GM23338 (cell line): ENCODE data around the gene DCLRE1C. TPM values are rescaled to one million over a fixed set of nuclear protein-coding genes. Genes with fewer than 3 reads are reported as not detected.

Source experiments
- ATAC-seq: fragments of 200-7000 bp; cut with Tn5 transposase; 3 replicates; pipeline ENCODE4 v1.9.1; 2020
- DNase-seq: peaks from one replicate; pipeline ENCODE4 v3.0.0-alpha.2; 2015; ENCODE audit warnings: low spot score
- H2AFZ ChIP-seq: fragments of 200-600 bp; sonication (generic); 2 replicates; pipeline ENCODE4 v1.8.0; 2016; ENCODE audit warnings: antibody characterized with exemption, mild to moderate bottlenecking, moderate library complexity
- H3F3A ChIP-seq: fragments of 200-600 bp; sonication (generic); replicated peaks from 2 replicates; pipeline ENCODE4 v1.8.0; 2017; ENCODE audit warnings: antibody characterized with exemption, mixed run types, low read depth
- H3K27ac ChIP-seq: fragments of 200-600 bp; sonication (generic); 2 replicates; pipeline ENCODE4 v1.6.1; 2016; ENCODE audit warnings: low read depth
- H3K27me3 ChIP-seq: fragments of 200-600 bp; sonication (generic); 2 replicates; pipeline ENCODE4 v1.8.0; 2016; ENCODE audit warnings: mild to moderate bottlenecking, mixed run types, moderate library complexity; ENCODE audit not compliant: insufficient read depth
- H3K36me3 ChIP-seq: fragments of 200-600 bp; sonication (generic); 2 replicates; pipeline ENCODE4 v1.8.0; 2016; ENCODE audit warnings: mild to moderate bottlenecking; ENCODE audit not compliant: insufficient read depth
- H3K4me1 ChIP-seq: fragments of 200-600 bp; sonication (generic); 2 replicates; pipeline ENCODE4 v1.8.0; 2016; ENCODE audit warnings: mild to moderate bottlenecking, moderate library complexity; ENCODE audit not compliant: insufficient read depth
- H3K4me2 ChIP-seq: fragments of 200-600 bp; sonication (generic); 2 replicates; pipeline ENCODE4 v1.7.1; 2017; ENCODE audit warnings: mixed run types
- H3K4me3 ChIP-seq: fragments of 200-600 bp; sonication (generic); 2 replicates; pipeline ENCODE4 v1.6.1; 2016; ENCODE audit warnings: mixed run types
- H3K79me2 ChIP-seq: fragments of 200-600 bp; sonication (generic); replicated peaks from 2 replicates; pipeline ENCODE4 v1.8.0; 2017; ENCODE audit warnings: mild to moderate bottlenecking; ENCODE audit not compliant: insufficient read depth
- H3K9me2 ChIP-seq: fragments of 200-600 bp; sonication (generic); 2 replicates; pipeline ENCODE4 v1.8.0; 2017; ENCODE audit not compliant: insufficient read depth
- H4K20me1 ChIP-seq: fragments of 200-600 bp; sonication (generic); replicated peaks from 2 replicates; pipeline ENCODE4 v1.8.0; 2017; ENCODE audit warnings: mild to moderate bottlenecking; ENCODE audit not compliant: insufficient read depth
- H3K27ac Mint-ChIP-seq: 2 replicates; pipeline ENCODE4 v1.8.0; 2020; ENCODE audit warnings: inconsistent platforms, mild to moderate bottlenecking, moderate library complexity, mixed read lengths
- H3K27me3 Mint-ChIP-seq: 3 replicates; pipeline ENCODE4 v1.8.0; 2022; ENCODE audit warnings: low read depth, mild to moderate bottlenecking, moderate library complexity, mixed read lengths, inconsistent platforms; ENCODE audit not compliant: insufficient read depth, poor library complexity
- H3K36me3 Mint-ChIP-seq: 3 replicates; pipeline ENCODE4 v1.8.0; 2021; ENCODE audit warnings: low read depth, mild to moderate bottlenecking, inconsistent platforms, moderate library complexity, mixed read lengths
- H3K4me1 Mint-ChIP-seq: 3 replicates; pipeline ENCODE4 v1.8.0; 2020; ENCODE audit warnings: mild to moderate bottlenecking, inconsistent platforms, mixed read lengths
- H3K4me3 Mint-ChIP-seq: 3 replicates; pipeline ENCODE4 v1.8.0; 2021; ENCODE audit warnings: moderate library complexity, mild to moderate bottlenecking, inconsistent platforms, mixed read lengths
- H3K9me3 Mint-ChIP-seq: 3 replicates; pipeline ENCODE4 v1.8.0; 2020; ENCODE audit warnings: moderate library complexity, mild to moderate bottlenecking, inconsistent platforms, mixed read lengths
- CREB1 ChIP-seq: fragments of 250-450 bp; sonication (Bioruptor Pico); IDR thresholded peaks from 2 replicates; pipeline ENCODE4 v1.5.0; 2020; ENCODE audit warnings: low read depth, mild to moderate bottlenecking, moderate library complexity
- EZH2 ChIP-seq: fragments of 200-600 bp; sonication (generic); IDR thresholded peaks from one replicate; pipeline ENCODE4 v1.8.0; 2017; ENCODE audit warnings: antibody characterized with exemption, mild to moderate bottlenecking, low read depth; ENCODE audit not compliant: unreplicated experiment
- EZH2phosphoT487 ChIP-seq: fragments of 200-600 bp; sonication (generic); IDR thresholded peaks from one replicate; pipeline ENCODE4 v1.8.1; 2018; ENCODE audit warnings: antibody characterized with exemption; ENCODE audit not compliant: unreplicated experiment
- JUNB ChIP-seq: IDR thresholded peaks from one replicate; pipeline ENCODE4 v1.6.1; 2016; ENCODE audit warnings: antibody characterized with exemption; ENCODE audit not compliant: unreplicated experiment
- POLR2AphosphoS5 ChIP-seq: IDR thresholded peaks from 2 replicates; pipeline ENCODE4 v1.6.1; 2016; ENCODE audit warnings: antibody characterized with exemption, low read depth
- REST ChIP-seq: IDR thresholded peaks from one replicate; pipeline ENCODE4 v1.6.1; 2018; ENCODE audit warnings: antibody characterized with exemption; ENCODE audit not compliant: unreplicated experiment
- STAT1 ChIP-seq: IDR thresholded peaks from one replicate; pipeline ENCODE4 v1.6.1; 2016; ENCODE audit warnings: antibody characterized with exemption; ENCODE audit not compliant: unreplicated experiment
- ZNF114 ChIP-seq: fragments of 250-450 bp; sonication (Bioruptor Pico); IDR thresholded peaks from 2 replicates; pipeline ENCODE4 v1.5.0; 2020; ENCODE audit warnings: mild to moderate bottlenecking, moderate library complexity
- ZNF331 ChIP-seq: fragments of 250-450 bp; sonication (Bioruptor Pico); IDR thresholded peaks from 2 replicates; pipeline ENCODE4 v1.5.0; 2020; ENCODE audit warnings: low read depth, mild to moderate bottlenecking, moderate library complexity
- polyA plus RNA-seq: library from polyadenylated mRNA; unstranded; fragments of >200 nt; fragmentation: Nextera tagmentation; extraction: Ambion mirVana; gene quantifications from 2 replicates; pipeline ENCODE4 v1.2.1, GENCODE V29; 2016
- total RNA-seq: library from RNA; depleted of rRNA; stranded (reverse); fragments of >200 nt; shearing (Covaris generic); gene quantifications from 2 replicates; pipeline ENCODE4 v1.2.3, GENCODE V29; 2014
- TF ChIP-seq, protein P1 (sequence below): IDR thresholded peaks from 2 replicates; pipeline ENCODE4 v1.6.1; 2016; ENCODE audit warnings: antibody characterized with exemption
- TF ChIP-seq, protein P2 (sequence below), 2 experiments: fragments of 200-600 bp in 1 of 2; sonication (generic) in 1 of 2; conservative IDR thresholded peaks; 2 replicates each; pipeline versions ENCODE4 v1.5.1 to v1.6.1; 2016 to 2017; ENCODE audit warnings: antibody characterized with exemption in 2 of 2, low read depth in 2 of 2, mild to moderate bottlenecking in 2 of 2, moderate library complexity in 1 of 2

Gene DCLRE1C
- total and polyA plus RNA-seq, 2 experiments from 2014 or later = 3.9 to 30.2 TPM

- TF ChIP-seq REST (no peak), EZH2 (no peak), ZNF331 (CRISPR knock-in tag) (no peak), POLR2AphosphoS5 (no peak), EZH2phosphoT487 (no peak), CREB1 (CRISPR knock-in tag) (no peak), JUNB (no peak)
- TF ChIP-seq, protein P1, sequence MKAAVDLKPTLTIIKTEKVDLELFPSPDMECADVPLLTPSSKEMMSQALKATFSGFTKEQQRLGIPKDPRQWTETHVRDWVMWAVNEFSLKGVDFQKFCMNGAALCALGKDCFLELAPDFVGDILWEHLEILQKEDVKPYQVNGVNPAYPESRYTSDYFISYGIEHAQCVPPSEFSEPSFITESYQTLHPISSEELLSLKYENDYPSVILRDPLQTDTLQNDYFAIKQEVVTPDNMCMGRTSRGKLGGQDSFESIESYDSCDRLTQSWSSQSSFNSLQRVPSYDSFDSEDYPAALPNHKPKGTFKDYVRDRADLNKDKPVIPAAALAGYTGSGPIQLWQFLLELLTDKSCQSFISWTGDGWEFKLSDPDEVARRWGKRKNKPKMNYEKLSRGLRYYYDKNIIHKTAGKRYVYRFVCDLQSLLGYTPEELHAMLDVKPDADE = no peak
- TF ChIP-seq, protein P2, sequence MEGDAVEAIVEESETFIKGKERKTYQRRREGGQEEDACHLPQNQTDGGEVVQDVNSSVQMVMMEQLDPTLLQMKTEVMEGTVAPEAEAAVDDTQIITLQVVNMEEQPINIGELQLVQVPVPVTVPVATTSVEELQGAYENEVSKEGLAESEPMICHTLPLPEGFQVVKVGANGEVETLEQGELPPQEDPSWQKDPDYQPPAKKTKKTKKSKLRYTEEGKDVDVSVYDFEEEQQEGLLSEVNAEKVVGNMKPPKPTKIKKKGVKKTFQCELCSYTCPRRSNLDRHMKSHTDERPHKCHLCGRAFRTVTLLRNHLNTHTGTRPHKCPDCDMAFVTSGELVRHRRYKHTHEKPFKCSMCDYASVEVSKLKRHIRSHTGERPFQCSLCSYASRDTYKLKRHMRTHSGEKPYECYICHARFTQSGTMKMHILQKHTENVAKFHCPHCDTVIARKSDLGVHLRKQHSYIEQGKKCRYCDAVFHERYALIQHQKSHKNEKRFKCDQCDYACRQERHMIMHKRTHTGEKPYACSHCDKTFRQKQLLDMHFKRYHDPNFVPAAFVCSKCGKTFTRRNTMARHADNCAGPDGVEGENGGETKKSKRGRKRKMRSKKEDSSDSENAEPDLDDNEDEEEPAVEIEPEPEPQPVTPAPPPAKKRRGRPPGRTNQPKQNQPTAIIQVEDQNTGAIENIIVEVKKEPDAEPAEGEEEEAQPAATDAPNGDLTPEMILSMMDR (conservative IDR thresholded peaks at IDR 0.05; ENCODE audit: low read depth in 2 of 2) = no peak
These were observed 37.3 kb downstream of the DCLRE1C start (continued) for GRCh38 chr10:14916600-14916999.

DNA sequence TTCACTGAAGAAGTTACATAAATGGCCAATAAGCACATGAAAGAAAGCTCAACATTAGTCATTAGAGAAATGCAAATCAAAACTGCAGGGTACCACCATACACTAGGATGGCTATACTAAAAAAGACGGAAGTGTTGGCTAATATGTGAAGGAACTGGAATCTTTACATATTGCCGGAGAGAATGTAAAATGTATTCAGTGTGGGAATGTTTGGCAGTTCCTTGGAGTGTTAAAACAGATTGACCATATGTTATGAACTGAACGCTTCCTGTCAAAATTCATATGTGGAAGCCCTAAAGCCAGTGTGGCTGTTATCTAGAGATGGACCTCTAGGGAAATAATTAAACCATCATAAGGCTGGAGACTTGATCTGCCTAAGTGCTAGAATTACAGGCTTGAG lies 42.1 kb downstream of the DCLRE1C start:
- Histone ChIP-seq H3K36me3 (peaks cover 22% of the 10 kb centered on the region; the same call in 1 of the 2 replicates), H2AFZ (no peak overlapping the region), H3K27me3 (no peaks in the 10 kb centered on the region), H3K9me2 (no peaks in the 10 kb centered on the region), H3K4me3 (no peak overlapping the region), H3F3A (no peaks in the 10 kb centered on the region), H3K4me2 (no peak overlapping the region), H3K4me1 (no peaks in the 10 kb centered on the region), H3K79me2 (no peaks in the 10 kb centered on the region), H3K27ac (no peak overlapping the region), H4K20me1 (0 out of 2 replicates have a peak, but pooled peaks cover 4% of the 10 kb centered on the region)
- Mint-ChIP-seq H3K27ac (no peak overlapping the region), H3K4me1 (peaks cover 3% of the 10 kb centered on the region; the same call in 1 of the 3 replicates), H3K9me3 (peaks cover 51% of the 10 kb centered on the region; the same call in 2 of the 3 replicates), H3K36me3 (peaks cover 99% of the 10 kb centered on the region), H3K4me3 (no peak overlapping the region), H3K27me3 (no peaks in the 10 kb centered on the region)
- TF ChIP-seq ZNF114 (CRISPR knock-in tag) (no peak), CREB1 (CRISPR knock-in tag) (no peak), JUNB (no peak), REST (no peak), ZNF331 (CRISPR knock-in tag) (no peak), STAT1 (no peak), EZH2phosphoT487 (no peak), POLR2AphosphoS5 (no peak), EZH2 (no peak)
- TF ChIP-seq, protein P1 = no peak
- ATAC-seq = no peak
- no peak for DNase-seq
